ENCODE data around the gene EPHA8. TPM values are rescaled to one million over a fixed set of nuclear protein-coding genes. Genes with fewer than 3 reads are reported as not detected.

EPHA8 gene
- total RNA-seq, 1 donor from 2014 or later, result not detected

GRCh38 chr1:22522221-22522743 lies 41.0 kb upstream of the EPHA8 start:
- no peaks in the 10 kb centered on the region for H3K36me3 ChIP-seq
- H3K27ac Mint-ChIP-seq, result no peak overlapping the region
- DNase-seq (ENCODE audit: low spot score), result no peak
- H3K27me3 ChIP-seq, result no peaks in the 10 kb centered on the region
- no peak overlapping the region for H3K27ac ChIP-seq
- H3K27me3 Mint-ChIP-seq (ENCODE audit: insufficient read depth, low read depth), result peaks cover 2% of the 10 kb centered on the region
- no peaks in the 10 kb centered on the region for H3K9me3 Mint-ChIP-seq
- no peak overlapping the region for H3K9ac ChIP-seq
- no peaks in the 10 kb centered on the region for H3K9me3 ChIP-seq (ENCODE audit: low read depth)
- H3K4me1 ChIP-seq, result no peaks in the 10 kb centered on the region
- H2AFZ ChIP-seq (replicated peaks), result no peak overlapping the region
- no peak overlapping the region for H3K4me3 ChIP-seq
- no peak overlapping the region for H3K4me3 Mint-ChIP-seq
- no peaks in the 10 kb centered on the region for H3K79me2 ChIP-seq (ENCODE audit: low read depth)
- H3K36me3 Mint-ChIP-seq, result peaks cover 16% of the 10 kb centered on the region
- TF ChIP-seq CTCF (IDR thresholded peaks at IDR 0.05), result no peak
- no peak for TF ChIP-seq EZH2 (IDR thresholded peaks at IDR 0.05)
- no peak for TF ChIP-seq EZH2phosphoT487 (IDR thresholded peaks at IDR 0.05)
- no peaks in the 10 kb centered on the region for H3F3A ChIP-seq (ENCODE audit: low read depth)
- peaks cover 3% of the 10 kb centered on the region for H3K4me1 Mint-ChIP-seq
- H3K4me2 ChIP-seq, result no peak overlapping the region
- H4K20me1 ChIP-seq (ENCODE audit: low read depth), result no peaks in the 10 kb centered on the region

DNA sequence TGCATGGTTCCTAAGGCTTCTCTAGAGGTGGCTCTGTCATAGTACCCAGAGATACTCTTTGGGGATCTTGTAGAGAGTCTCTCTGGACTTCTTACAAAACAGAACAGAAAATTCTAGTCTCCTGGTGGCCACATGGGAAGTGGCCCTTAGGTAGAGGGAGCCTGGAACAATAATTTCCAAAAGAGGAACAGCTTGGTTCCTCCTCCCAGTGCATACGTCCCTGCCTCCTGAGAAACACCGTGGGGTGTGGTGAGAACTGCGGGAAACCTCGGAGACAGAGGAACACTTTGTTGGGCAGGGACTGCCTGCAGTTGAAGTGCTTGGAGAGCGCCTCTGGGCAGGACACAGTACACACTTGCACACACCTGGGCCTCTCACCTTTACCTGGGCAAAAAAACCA lies 38.8 kb upstream of the EPHA8 start:
- H3K9me3 ChIP-seq (ENCODE audit: low read depth), result no peaks in the 10 kb centered on the region
- H3K27me3 Mint-ChIP-seq (ENCODE audit: insufficient read depth, low read depth), result peaks cover 2% of the 10 kb centered on the region
- no peak for DNase-seq (ENCODE audit: low spot score)
- no peaks in the 10 kb centered on the region for H3F3A ChIP-seq (ENCODE audit: low read depth)
- H3K27ac Mint-ChIP-seq, result no peak overlapping the region
- no peak overlapping the region for H3K27ac ChIP-seq
- H3K9ac ChIP-seq, result no peak overlapping the region
- H3K4me3 Mint-ChIP-seq, result no peak overlapping the region
- no peaks in the 10 kb centered on the region for H3K27me3 ChIP-seq
- no peaks in the 10 kb centered on the region for H3K4me1 ChIP-seq
- no peaks in the 10 kb centered on the region for H4K20me1 ChIP-seq (ENCODE audit: low read depth)
- TF ChIP-seq EZH2phosphoT487 (IDR thresholded peaks at IDR 0.05) (no peak), EZH2 (IDR thresholded peaks at IDR 0.05) (no peak), CTCF (IDR thresholded peaks at IDR 0.05) (no peak)
- no peaks in the 10 kb centered on the region for H3K36me3 ChIP-seq
- H3K36me3 Mint-ChIP-seq, result peaks cover 10% of the 10 kb centered on the region
- no peaks in the 10 kb centered on the region for H3K9me3 Mint-ChIP-seq
- H3K4me2 ChIP-seq, result no peak overlapping the region
- H3K4me3 ChIP-seq, result no peak overlapping the region
- no peaks in the 10 kb centered on the region for H3K79me2 ChIP-seq (ENCODE audit: low read depth)
- H3K4me1 Mint-ChIP-seq, result peaks cover 3% of the 10 kb centered on the region
- no peak overlapping the region for H2AFZ ChIP-seq (replicated peaks)

DNA sequence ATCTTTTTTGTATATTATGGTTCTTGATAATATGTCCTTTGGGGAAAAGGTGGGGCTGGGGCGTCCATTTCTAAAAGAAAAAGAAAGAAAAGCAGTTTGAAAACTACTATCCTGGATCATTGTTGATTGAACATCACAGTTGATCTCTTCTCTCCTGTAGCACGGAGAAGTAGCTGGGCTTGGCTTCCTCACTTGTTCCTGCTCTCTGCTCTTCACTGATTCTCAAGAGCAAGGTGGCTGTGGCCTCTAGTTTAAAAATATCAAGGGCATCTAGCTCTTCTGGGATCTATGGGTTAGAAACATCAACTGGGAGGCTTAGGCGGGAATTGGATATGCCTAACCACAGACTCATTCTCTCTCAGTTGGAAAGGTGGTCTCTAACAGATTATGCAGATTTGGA lies 38.1 kb upstream of the EPHA8 start:
- H3K36me3 Mint-ChIP-seq, result peaks cover 10% of the 10 kb centered on the region
- no peak overlapping the region for H3K4me3 ChIP-seq
- H3K36me3 ChIP-seq, result no peaks in the 10 kb centered on the region
- no peak overlapping the region for H3K27ac ChIP-seq
- no peak overlapping the region for H3K9ac ChIP-seq
- H3K4me1 Mint-ChIP-seq, result peaks cover 8% of the 10 kb centered on the region
- H3K9me3 ChIP-seq (ENCODE audit: low read depth), result no peaks in the 10 kb centered on the region
- no peaks in the 10 kb centered on the region for H3F3A ChIP-seq (ENCODE audit: low read depth)
- H3K27me3 Mint-ChIP-seq (ENCODE audit: insufficient read depth, low read depth), result no peaks in the 10 kb centered on the region
- no peak overlapping the region for H3K27ac Mint-ChIP-seq
- no peak overlapping the region for H3K4me3 Mint-ChIP-seq
- TF ChIP-seq EZH2phosphoT487 (IDR thresholded peaks at IDR 0.05) (no peak), EZH2 (IDR thresholded peaks at IDR 0.05) (no peak), CTCF (IDR thresholded peaks at IDR 0.05) (no peak)
- DNase-seq (ENCODE audit: low spot score), result no peak
- H3K4me2 ChIP-seq, result no peak overlapping the region
- H3K27me3 ChIP-seq, result no peaks in the 10 kb centered on the region
- no peak overlapping the region for H2AFZ ChIP-seq (replicated peaks)
- no peaks in the 10 kb centered on the region for H3K4me1 ChIP-seq
- no peaks in the 10 kb centered on the region for H3K9me3 Mint-ChIP-seq
- H4K20me1 ChIP-seq (ENCODE audit: low read depth), result no peaks in the 10 kb centered on the region
- H3K79me2 ChIP-seq (ENCODE audit: low read depth), result no peaks in the 10 kb centered on the region
